ENCODE results near the gene SCYGR4.

SCYGR4 gene

GRCh38 chr2:227632827-227633226, 15.5 kb downstream of the SCYGR4 start:
- intact Hi-C loops (cut with DNase I; ENCODE audit: low total_unique reads), result no loop called here
- no peak overlapping the region for H3K27ac ChIP-seq
- H3K4me1 ChIP-seq, result no peaks in the 10 kb centered on the region
- DNase-seq, result no peak
- H3K9me3 ChIP-seq, result no peaks in the 10 kb centered on the region
- peaks cover 0 to 3% of the 10 kb centered on the region in 2 donors for H3K27me3 ChIP-seq
- H3K4me3 ChIP-seq, result no peak overlapping the region
- no peak for TF ChIP-seq CTCF (IDR thresholded peaks at IDR 0.05)
- H3K36me3 ChIP-seq, result no peaks in the 10 kb centered on the region

GRCh38 chr2:227634201-227634600, 16.9 kb downstream of the SCYGR4 start:
- no peak for DNase-seq
- TF ChIP-seq CTCF (IDR thresholded peaks at IDR 0.05), result no peak
- intact Hi-C loops (cut with DNase I; ENCODE audit: low total_unique reads), result no loop called here
- Histone ChIP-seq H3K4me1 (no peaks in the 10 kb centered on the region), H3K36me3 (no peaks in the 10 kb centered on the region), H3K4me3 (no peak overlapping the region), H3K9me3 (no peaks in the 10 kb centered on the region), H3K27me3 (no peaks in the 10 kb centered on the region), H3K27ac (no peak overlapping the region)

GRCh38 chr2:227642656-227643055, 25.4 kb downstream of the SCYGR4 start:
- intact Hi-C loops (cut with DNase I; ENCODE audit: low total_unique reads), result no loop called here
- Histone ChIP-seq H3K36me3 (no peaks in the 10 kb centered on the region), H3K9me3 (no peaks in the 10 kb centered on the region), H3K4me1 (no peaks in the 10 kb centered on the region), H3K27ac (no peak overlapping the region), H3K27me3 (no peaks in the 10 kb centered on the region), H3K4me3 (no peak overlapping the region)
- no peak for DNase-seq
- no peak for TF ChIP-seq CTCF (IDR thresholded peaks at IDR 0.05)

GRCh38 chr2:227643990-227644551, 26.8 kb downstream of the SCYGR4 start:
- Histone ChIP-seq H3K4me3 (no peak overlapping the region), H3K36me3 (no peaks in the 10 kb centered on the region), H3K27ac (no peak overlapping the region), H3K27me3 (no peaks in the 10 kb centered on the region), H3K4me1 (no peaks in the 10 kb centered on the region), H3K9me3 (no peaks in the 10 kb centered on the region)
- intact Hi-C loops (cut with DNase I; ENCODE audit: low total_unique reads), result no loop called here
- DNase-seq, result no peak
- no peak for TF ChIP-seq CTCF (IDR thresholded peaks at IDR 0.05)

DNA sequence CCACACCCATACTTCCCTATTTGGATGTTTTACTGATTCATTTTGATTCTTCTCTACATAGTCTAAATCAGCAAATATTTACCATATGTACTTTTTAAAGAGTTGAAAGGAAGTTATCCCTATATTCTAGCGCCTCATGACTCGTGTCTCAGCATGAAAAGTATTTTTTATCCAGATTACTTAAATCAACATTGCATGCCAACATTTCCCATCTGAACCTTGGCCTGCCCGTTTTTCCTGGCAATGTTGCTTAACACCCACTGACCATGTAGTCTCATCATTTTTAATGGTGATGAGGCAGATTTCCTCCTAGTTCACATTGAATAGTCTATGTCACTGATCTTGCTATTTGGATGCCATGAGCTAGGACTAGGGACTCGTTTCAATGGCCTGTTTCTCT, 36.1 kb downstream of the SCYGR4 start:
- no peak for DNase-seq
- H3K9me3 ChIP-seq, result no peaks in the 10 kb centered on the region
- intact Hi-C loops (cut with DNase I; ENCODE audit: low total_unique reads), result no loop called here

More for the DNA sequence above, 36.1 kb downstream of the SCYGR4 start:
- peaks cover 0 to 8% (median 0%) of the 10 kb centered on the region in 4 donors for H3K4me1 ChIP-seq
- H3K36me3 ChIP-seq, result no peaks in the 10 kb centered on the region
- H3K4me3 ChIP-seq, result no peak overlapping the region
- TF ChIP-seq CTCF (IDR thresholded peaks at IDR 0.05), result no peak
- no peak overlapping the region for H3K27ac ChIP-seq
- no peaks in the 10 kb centered on the region for H3K27me3 ChIP-seq
